Uterus (tissue), 4 donors: ENCODE data around the gene TWIST2. TPM values are rescaled to one million over a fixed set of nuclear protein-coding genes. Genes with fewer than 3 reads are reported as not detected.
A peak's percentile ranks its signal among the peaks of the same experiment; 100 is the strongest.

Source experiments
- DNase-seq, 2 donors: peaks; one replicate each; pipeline ENCODE4 v3.0.0-alpha.2; 2019 to 2020
- H3K27ac ChIP-seq, 2 donors: fragments of 200-600 bp; sonication (generic); 1 replicate in 1 of 2; 2 replicates in 1 of 2; pipeline ENCODE4 v1.5.1; 2016 to 2018
- H3K27me3 ChIP-seq, 2 donors: fragments of 200-600 bp; sonication (generic); one replicate each; pipeline ENCODE4 v1.5.1; 2018 to 2019; ENCODE audit warnings: control low read depth in 1 of 2
- H3K36me3 ChIP-seq, 2 donors: fragments of 200-600 bp; sonication (generic); one replicate each; pipeline ENCODE4 v1.5.1; 2019; ENCODE audit warnings: control low read depth in 1 of 2
- H3K4me1 ChIP-seq, 2 donors: fragments of 200-600 bp; sonication (generic); one replicate each; pipeline ENCODE4 v1.5.1; 2018 to 2019; ENCODE audit warnings: control low read depth in 1 of 2
- H3K4me3 ChIP-seq, 2 donors: fragments of 200-600 bp; sonication (generic); 1 replicate in 1 of 2; 2 replicates in 1 of 2; pipeline ENCODE4 v1.5.1; 2018 to 2019; ENCODE audit warnings: mild to moderate bottlenecking in 1 of 2
- H3K9me3 ChIP-seq, 2 donors: fragments of 200-600 bp; sonication (generic); one replicate each; pipeline ENCODE4 v1.5.1; 2019; ENCODE audit warnings: control low read depth in 1 of 2
- POLR2A ChIP-seq, 2 donors: fragments of 450-650 bp; IDR thresholded peaks; one replicate each; pipeline ENCODE4 v1.6.1; 2016; ENCODE audit warnings: antibody characterized with exemption in 2 of 2, mild to moderate bottlenecking in 1 of 2, moderate library complexity in 1 of 2
- intact Hi-C: fragments of 100-400 bp; cut with DNase I; formaldehyde crosslinking; loops from one replicate; pipeline ENCODE4 v1.15.1; 2023; ENCODE audit warnings: low total_unique reads
- total RNA-seq, 4 donors: library from RNA; depleted of rRNA in 3 of 4; stranded (reverse); fragments of >200 nt in 3 of 4; gene quantifications; one replicate each; pipeline versions ENCODE4 v1.1.0 to v1.2.4, GENCODE V29; 2014 to 2023
- TF ChIP-seq, protein P1 (sequence below), 4 experiments: fragments of 200-600 bp in 2 of 4; fragments of 450-650 bp in 2 of 4; sonication (generic) in 2 of 4; IDR thresholded peaks; one replicate each; pipeline ENCODE4 v1.5.1; 2016 to 2019; ENCODE audit warnings: antibody characterized with exemption in 4 of 4, mild to moderate bottlenecking in 2 of 4, moderate library complexity in 1 of 4
- donor health status: DM: yes; HTN: yes; CAD: no.

TWIST2 gene
- total RNA-seq, 4 donors from 2014 or later = 28.1 to 199 (median 63.9) TPM

GRCh38 chr2:238913931-238914647 is 66.2 kb downstream of the TWIST2 start:
- TF ChIP-seq, protein P1, sequence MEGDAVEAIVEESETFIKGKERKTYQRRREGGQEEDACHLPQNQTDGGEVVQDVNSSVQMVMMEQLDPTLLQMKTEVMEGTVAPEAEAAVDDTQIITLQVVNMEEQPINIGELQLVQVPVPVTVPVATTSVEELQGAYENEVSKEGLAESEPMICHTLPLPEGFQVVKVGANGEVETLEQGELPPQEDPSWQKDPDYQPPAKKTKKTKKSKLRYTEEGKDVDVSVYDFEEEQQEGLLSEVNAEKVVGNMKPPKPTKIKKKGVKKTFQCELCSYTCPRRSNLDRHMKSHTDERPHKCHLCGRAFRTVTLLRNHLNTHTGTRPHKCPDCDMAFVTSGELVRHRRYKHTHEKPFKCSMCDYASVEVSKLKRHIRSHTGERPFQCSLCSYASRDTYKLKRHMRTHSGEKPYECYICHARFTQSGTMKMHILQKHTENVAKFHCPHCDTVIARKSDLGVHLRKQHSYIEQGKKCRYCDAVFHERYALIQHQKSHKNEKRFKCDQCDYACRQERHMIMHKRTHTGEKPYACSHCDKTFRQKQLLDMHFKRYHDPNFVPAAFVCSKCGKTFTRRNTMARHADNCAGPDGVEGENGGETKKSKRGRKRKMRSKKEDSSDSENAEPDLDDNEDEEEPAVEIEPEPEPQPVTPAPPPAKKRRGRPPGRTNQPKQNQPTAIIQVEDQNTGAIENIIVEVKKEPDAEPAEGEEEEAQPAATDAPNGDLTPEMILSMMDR (IDR thresholded peaks at IDR 0.05) = no peak
- no peak for TF ChIP-seq POLR2A (IDR thresholded peaks at IDR 0.05)
- DNase-seq = peak in 1 of 2 donors; percentile 14
- Histone ChIP-seq H3K9me3 (no peaks in the 10 kb centered on the region), H3K27me3 (no peaks in the 10 kb centered on the region), H3K4me3 (no peak overlapping the region), H3K4me1 (no peaks in the 10 kb centered on the region), H3K27ac (no peak overlapping the region), H3K36me3 (no peaks in the 10 kb centered on the region)
- intact Hi-C loops = no loop called here

- H3K4me1 ChIP-seq = no peaks in the 10 kb centered on the region
- no peak overlapping the region for H3K4me3 ChIP-seq
- intact Hi-C loops = no loop called here
- DNase-seq = peak in 1 of 2 donors; percentile 13
- H3K27ac ChIP-seq = no peak overlapping the region
- no peaks in the 10 kb centered on the region for H3K27me3 ChIP-seq
- no peaks in the 10 kb centered on the region for H3K36me3 ChIP-seq
- H3K9me3 ChIP-seq = no peaks in the 10 kb centered on the region
- TF ChIP-seq, protein P1 (IDR thresholded peaks at IDR 0.05) = no peak
- TF ChIP-seq POLR2A (IDR thresholded peaks at IDR 0.05) = no peak
Measured at GRCh38 chr2:238914648-238915015, 66.7 kb downstream of the TWIST2 start.

DNA sequence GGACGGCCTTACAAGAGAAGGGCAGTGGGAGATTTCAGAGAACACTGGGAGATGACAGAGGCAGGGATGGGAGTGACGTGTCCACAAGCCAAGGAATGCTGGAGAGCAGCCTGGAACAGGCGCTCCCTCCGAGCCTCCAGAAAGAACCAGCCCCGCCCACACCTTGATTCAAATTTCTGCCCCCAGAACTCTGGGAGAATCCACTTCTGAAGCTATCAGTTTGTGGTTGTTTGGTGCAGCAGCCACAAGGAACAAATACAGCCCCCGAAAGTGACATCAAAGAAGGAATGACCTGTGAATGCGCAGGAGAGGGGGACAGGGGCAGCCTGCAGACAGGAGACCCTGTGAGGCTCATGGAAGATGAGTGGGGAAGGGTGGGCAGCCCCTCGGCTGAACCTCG is 67.3 kb downstream of the TWIST2 start:
- TF ChIP-seq, protein P1 (IDR thresholded peaks at IDR 0.05) = no peak
- TF ChIP-seq POLR2A (IDR thresholded peaks at IDR 0.05) = no peak
- H3K9me3 ChIP-seq = no peaks in the 10 kb centered on the region
- no peaks in the 10 kb centered on the region for H3K36me3 ChIP-seq
- DNase-seq = peak in 1 of 2 donors; percentile 7
- H3K4me1 ChIP-seq = no peaks in the 10 kb centered on the region
- no peaks in the 10 kb centered on the region for H3K27me3 ChIP-seq
- no peak overlapping the region for H3K27ac ChIP-seq
- intact Hi-C loops = no loop called here
- H3K4me3 ChIP-seq = no peak overlapping the region

DNA sequence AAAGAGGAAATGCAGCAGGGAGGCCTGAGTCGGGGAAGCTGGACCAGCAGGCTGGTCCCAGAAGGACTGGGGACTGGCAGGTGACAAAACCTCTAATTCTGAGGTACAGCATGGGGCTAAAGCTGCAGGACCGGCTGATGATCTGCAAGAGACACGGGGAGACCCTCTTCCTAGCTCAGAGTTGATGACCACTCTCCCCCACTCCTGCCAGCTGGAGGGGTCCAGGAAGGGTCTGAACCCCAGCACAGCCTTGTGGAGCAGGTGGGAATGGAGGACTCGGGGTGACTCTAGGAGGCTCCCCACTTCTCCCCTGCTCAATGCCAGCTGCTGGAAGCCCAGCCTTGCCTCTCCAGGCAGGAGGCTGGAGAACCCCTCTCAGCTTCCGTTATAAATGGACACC is 67.7 kb downstream of the TWIST2 start:
- H3K9me3 ChIP-seq = no peaks in the 10 kb centered on the region
- H3K4me3 ChIP-seq = no peak overlapping the region
- H3K27ac ChIP-seq = no peak overlapping the region
- peak in 1 of 2 donors; percentile 11 for DNase-seq
- no peaks in the 10 kb centered on the region for H3K36me3 ChIP-seq
- H3K27me3 ChIP-seq = no peaks in the 10 kb centered on the region
- H3K4me1 ChIP-seq = no peaks in the 10 kb centered on the region
- TF ChIP-seq POLR2A (IDR thresholded peaks at IDR 0.05) = no peak
- TF ChIP-seq, protein P1 (IDR thresholded peaks at IDR 0.05) = no peak
- intact Hi-C loops = no loop called here

GRCh38 chr2:238916176-238916874 is 68.4 kb downstream of the TWIST2 start:
- Histone ChIP-seq H3K36me3 (no peaks in the 10 kb centered on the region), H3K9me3 (no peaks in the 10 kb centered on the region), H3K4me3 (no peak overlapping the region), H3K4me1 (no peaks in the 10 kb centered on the region), H3K27ac (no peak overlapping the region), H3K27me3 (no peaks in the 10 kb centered on the region)
- intact Hi-C loops = no loop called here
- peak; percentile 6 to 12 for DNase-seq
- TF ChIP-seq POLR2A (IDR thresholded peaks at IDR 0.05) = no peak
- TF ChIP-seq, protein P1 (IDR thresholded peaks at IDR 0.05) = no peak
